Measurements from ENCODE around the gene SUGT1. TPM values are rescaled to one million over a fixed set of nuclear protein-coding genes. Genes with fewer than 3 reads are reported as not detected.

Gene SUGT1
- total and polyA plus RNA-seq, 2 of the 13 experiments (the other 11 are each of a cell fraction or from before 2014, with no cell fraction given), result 23.1 to 71.2 TPM

- TF ChIP-seq HOMEZ (CRISPR knock-in tag; IDR thresholded peaks at IDR 0.05; ENCODE audit: low read depth) (peak; percentile 8; the same call in 1 of the 2 replicates), CEBPB (IDR thresholded peaks at IDR 0.05; ENCODE audit: borderline replicate concordance, low read depth, low read length) (no peak), CCDC6 (CRISPR knock-in tag; IDR thresholded peaks at IDR 0.05) (0 out of 2 replicates have a peak, but pooled peaks have one; percentile 35), CHD2 (IDR thresholded peaks at IDR 0.05; ENCODE audit: low read depth, low read length) (peak; percentile 91), SATB2 (CRISPR knock-in tag; IDR thresholded peaks at IDR 0.05) (0 out of 2 replicates have a peak, but pooled peaks have one; percentile 54), MATR3 (CRISPR knock-in tag; IDR thresholded peaks at IDR 0.05) (no peak), NAIF1 (CRISPR knock-in tag; IDR thresholded peaks at IDR 0.05; ENCODE audit: borderline replicate concordance) (no peak), CC2D1A (CRISPR knock-in tag; IDR thresholded peaks at IDR 0.05) (no peak), ATM (IDR thresholded peaks at IDR 0.05; ENCODE audit: borderline replicate concordance) (no peak), ARNTL (CRISPR knock-in tag; IDR thresholded peaks at IDR 0.05) (no peak), ZNF646 (CRISPR knock-in tag; IDR thresholded peaks at IDR 0.05) (0 out of 2 replicates have a peak, but pooled peaks have one; percentile 35), ZBTB44 (CRISPR knock-in tag; IDR thresholded peaks at IDR 0.05) (peak; percentile 73; the same call in 1 of the 2 replicates)
- TF ChIP-seq, protein P1, sequence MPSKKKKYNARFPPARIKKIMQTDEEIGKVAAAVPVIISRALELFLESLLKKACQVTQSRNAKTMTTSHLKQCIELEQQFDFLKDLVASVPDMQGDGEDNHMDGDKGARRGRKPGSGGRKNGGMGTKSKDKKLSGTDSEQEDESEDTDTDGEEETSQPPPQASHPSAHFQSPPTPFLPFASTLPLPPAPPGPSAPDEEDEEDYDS (CRISPR knock-in tag; IDR thresholded peaks at IDR 0.05), result peak; percentile 93
- TF ChIP-seq, protein P2, sequence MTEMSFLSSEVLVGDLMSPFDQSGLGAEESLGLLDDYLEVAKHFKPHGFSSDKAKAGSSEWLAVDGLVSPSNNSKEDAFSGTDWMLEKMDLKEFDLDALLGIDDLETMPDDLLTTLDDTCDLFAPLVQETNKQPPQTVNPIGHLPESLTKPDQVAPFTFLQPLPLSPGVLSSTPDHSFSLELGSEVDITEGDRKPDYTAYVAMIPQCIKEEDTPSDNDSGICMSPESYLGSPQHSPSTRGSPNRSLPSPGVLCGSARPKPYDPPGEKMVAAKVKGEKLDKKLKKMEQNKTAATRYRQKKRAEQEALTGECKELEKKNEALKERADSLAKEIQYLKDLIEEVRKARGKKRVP (CRISPR knock-in tag; IDR thresholded peaks at IDR 0.05), result peak in 1 of 2 experiments; percentile 29; a peak in 1 of 4 replicates
- TF ChIP-seq, protein P3, sequence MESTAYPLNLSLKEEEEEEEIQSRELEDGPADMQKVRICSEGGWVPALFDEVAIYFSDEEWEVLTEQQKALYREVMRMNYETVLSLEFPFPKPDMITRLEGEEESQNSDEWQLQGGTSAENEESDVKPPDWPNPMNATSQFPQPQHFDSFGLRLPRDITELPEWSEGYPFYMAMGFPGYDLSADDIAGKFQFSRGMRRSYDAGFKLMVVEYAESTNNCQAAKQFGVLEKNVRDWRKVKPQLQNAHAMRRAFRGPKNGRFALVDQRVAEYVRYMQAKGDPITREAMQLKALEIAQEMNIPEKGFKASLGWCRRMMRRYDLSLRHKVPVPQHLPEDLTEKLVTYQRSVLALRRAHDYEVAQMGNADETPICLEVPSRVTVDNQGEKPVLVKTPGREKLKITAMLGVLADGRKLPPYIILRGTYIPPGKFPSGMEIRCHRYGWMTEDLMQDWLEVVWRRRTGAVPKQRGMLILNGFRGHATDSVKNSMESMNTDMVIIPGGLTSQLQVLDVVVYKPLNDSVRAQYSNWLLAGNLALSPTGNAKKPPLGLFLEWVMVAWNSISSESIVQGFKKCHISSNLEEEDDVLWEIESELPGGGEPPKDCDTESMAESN (CRISPR knock-in tag; conservative IDR thresholded peaks at IDR 0.05), result peak; percentile 39; the same call in 1 of the 2 replicates
Observed at GRCh38 chr13:52652196-52652979, at the start of gene SUGT1 (continued).
